Ovary (tissue), 9 donors: ENCODE data around the gene B3GALNT2. TPM values are rescaled to one million over a fixed set of nuclear protein-coding genes. Genes with fewer than 3 reads are reported as not detected.
"Not testable (repeated sequence)": the region's sequence is repeated elsewhere in the genome, so short reads cannot be mapped to it uniquely, and the experiment has no call there.

Experiments
- DNase-seq, 5 donors: peaks; one replicate each; pipeline ENCODE4 v3.0.0-alpha.2; 2019 to 2020
- H3K27ac ChIP-seq, 2 donors: fragments of 200-600 bp; one replicate each; pipeline versions ENCODE4 v1.5.1 to v1.8.0; 2019 to 2022
- H3K27me3 ChIP-seq: fragments of 200-600 bp; one replicate; pipeline ENCODE4 v1.8.0; 2022
- H3K36me3 ChIP-seq: fragments of 200-600 bp; sonication (generic); one replicate; pipeline ENCODE4 v1.5.1; 2019
- H3K4me1 ChIP-seq: one replicate; pipeline ENCODE4 v1.8.1; 2013; ENCODE audit warnings: mild to moderate bottlenecking, moderate library complexity; ENCODE audit not compliant: insufficient read depth
- H3K4me3 ChIP-seq: fragments of 200-600 bp; sonication (generic); one replicate; pipeline ENCODE4 v1.5.1; 2017
- H3K9me3 ChIP-seq, 2 donors: fragments of 200-600 bp in 1 of 2; sonication (generic) in 1 of 2; one replicate each; pipeline versions ENCODE4 v1.5.1 to v1.8.1; 2013 to 2019; ENCODE audit warnings: mild to moderate bottlenecking in 1 of 2, moderate library complexity in 1 of 2
- CTCF ChIP-seq, 3 donors: fragments of 450-650 bp in 2 of 3; fragments of 200-600 bp in 1 of 3; IDR thresholded peaks; one replicate each; pipeline versions ENCODE4 v1.5.1 to v1.8.0; 2016 to 2022; ENCODE audit warnings: antibody characterized with exemption in 3 of 3, mild to moderate bottlenecking in 1 of 3
- EP300 ChIP-seq: sonication (generic); formaldehyde crosslinking; IDR thresholded peaks from one replicate; pipeline ENCODE4 v1.6.1; 2017; ENCODE audit warnings: antibody characterized with exemption
- POLR2A ChIP-seq: fragments of 450-650 bp; IDR thresholded peaks from one replicate; pipeline ENCODE4 v1.6.1; 2017; ENCODE audit warnings: antibody characterized with exemption, mild to moderate bottlenecking, moderate library complexity
- WGBS, 3 donors: extraction: QIAGEN DNeasy Blood & Tissue Kit in 1 of 3; methylation state at CpG; one replicate each; pipeline versions ENCODE4 v1.1.5 to v1.1.7; 2013 to 2017; 5-methylcytosine and 5-hydroxymethylcytosine counted together
- intact Hi-C, 4 donors: fragments of 100-400 bp; cut with DNase I; formaldehyde crosslinking; loops; one replicate each; pipeline versions ENCODE4 v1.11.0 to v1.15.1; 2022 to 2023
- polyA plus RNA-seq, 2 donors: library from polyadenylated mRNA; stranded (reverse); fragments of 200-250 nt in 1 of 2; fragments of 350-450 nt in 1 of 2; fragmentation: Illumina TruSeq in 1 of 2; extraction: RNeasy Lipid Tissue Mini Kit (QIAGEN cat#74804) in 1 of 2; gene quantifications; one replicate each; pipeline ENCODE4 v1.2.3, GENCODE V29; 2013 to 2014
- total RNA-seq, 7 donors: library from RNA; depleted of rRNA in 2 of 7; stranded (reverse); fragments of >200 nt in 2 of 7; fragmentation: NEBNext Ultra II Directional in 3 of 7; extraction: Animal tissue kit (Norgen Biotek cat#: 25700) in 3 of 7; gene quantifications; one replicate each; pipeline versions ENCODE4 v1.1.0 to v1.2.4, GENCODE V29; 2016 to 2023
- donor health status: DM: no; HTN: no; CAD: no; lungs with moderate emphysema.
- donor health status: DM: no; HTN: no; CAD: no.
- donor health status: Bipolar disorder and iron deficiency.
- donor health status: DM: yes; HTN: yes; CAD: no.
- donor health status: DM: no; HTN: no; CAD: no.
- donor health status: DM: yes; HTN: yes; CAD: no.

The B3GALNT2 gene
- total and polyA plus RNA-seq, 9 donors: 6.2 to 21.5 (median 18.0) TPM

GRCh38 chr1:235468004-235468403 lies 36.2 kb downstream of the B3GALNT2 start:
- Histone ChIP-seq H3K9me3 (no peaks in the 10 kb centered on the region), H3K4me1 (no peaks in the 10 kb centered on the region), H3K4me3 (no peak overlapping the region), H3K27me3 (no peaks in the 10 kb centered on the region), H3K36me3 (no peaks in the 10 kb centered on the region), H3K27ac (no peak overlapping the region)
- WGBS, 3 donors: 60 to 69% (median 65%) methylated on average over 3 of the region's 3 CpGs
- no peak for TF ChIP-seq CTCF (IDR thresholded peaks at IDR 0.05)
- no peak for DNase-seq
- intact Hi-C loops: no loop called here

DNA sequence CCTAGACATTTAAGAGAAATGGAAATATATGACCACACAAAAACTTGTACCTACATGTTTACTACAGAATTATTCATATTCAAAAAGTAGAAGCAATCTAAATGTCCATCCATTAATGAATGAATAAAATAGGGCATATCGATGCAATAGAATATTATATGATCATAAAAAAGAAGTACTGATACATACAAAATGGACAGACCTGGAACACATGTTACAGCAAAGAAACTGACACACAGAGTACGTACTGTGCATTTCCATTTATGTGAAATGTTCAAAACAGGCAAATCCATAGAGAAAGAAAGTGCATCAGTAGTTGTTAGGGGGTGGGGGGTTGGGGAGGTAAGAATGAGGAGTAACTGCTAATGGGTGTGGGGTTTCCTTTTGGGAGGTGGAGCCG lies 39.2 kb downstream of the B3GALNT2 start:
- intact Hi-C loops: no loop called here
- WGBS, 3 donors: 96 to 100% (median 98%) methylated on average over 3 of the region's 3 CpGs
- H3K27me3 ChIP-seq: no peaks in the 10 kb centered on the region
- no peak overlapping the region for H3K4me3 ChIP-seq
- H3K36me3 ChIP-seq: no peaks in the 10 kb centered on the region
- H3K9me3 ChIP-seq: no peaks in the 10 kb centered on the region
- H3K4me1 ChIP-seq: no peaks in the 10 kb centered on the region
- no peak overlapping the region for H3K27ac ChIP-seq
- DNase-seq: no peak
- TF ChIP-seq EP300 (no peak), POLR2A (no peak), CTCF (IDR thresholded peaks at IDR 0.05) (no peak)

DNA sequence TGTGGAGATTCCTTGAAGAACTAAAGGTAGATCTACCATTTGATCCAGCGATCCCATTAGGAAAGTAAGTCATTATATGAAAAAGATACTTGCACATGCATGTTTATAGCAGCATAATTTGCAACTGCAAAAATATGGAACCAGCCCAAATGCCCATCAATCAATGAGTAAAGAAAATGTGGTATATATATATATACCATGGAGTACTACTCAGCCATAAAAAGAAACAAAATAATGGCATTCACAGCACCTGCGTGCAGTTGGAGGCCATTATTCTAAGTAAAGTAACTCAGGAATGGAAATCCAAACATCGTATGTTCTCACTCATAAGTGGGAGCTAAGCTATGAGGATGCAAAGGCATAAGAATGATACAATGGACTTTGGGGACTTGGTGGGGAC lies 41.4 kb downstream of the B3GALNT2 start:
- H3K4me3 ChIP-seq, H3K9me3 ChIP-seq, H3K27me3 ChIP-seq, DNase-seq, H3K36me3 ChIP-seq, H3K27ac ChIP-seq, intact Hi-C loops, H3K4me1 ChIP-seq: not testable (repeated sequence)
- WGBS, 3 donors: 98 to 99% (median 99%) methylated on average over 3 of the region's 3 CpGs

DNA sequence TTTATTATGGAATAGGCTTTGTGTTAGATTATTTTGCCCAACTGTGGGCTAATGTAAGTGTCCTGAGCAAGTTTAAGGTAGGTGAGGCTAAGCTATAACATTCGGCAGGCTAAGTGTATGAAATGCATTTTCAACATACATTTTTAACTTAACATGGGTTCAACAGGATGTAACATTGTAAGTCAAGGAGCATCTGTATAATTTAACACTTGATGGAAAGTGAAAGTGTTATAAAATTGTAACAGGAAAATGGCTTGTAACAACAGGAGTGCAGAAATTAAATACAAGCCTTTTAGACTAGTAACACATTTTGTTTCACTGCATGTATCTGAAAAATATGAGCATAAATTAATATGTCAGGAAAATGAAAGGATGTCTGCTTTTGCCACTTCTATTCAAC lies 42.3 kb downstream of the B3GALNT2 start:
- Histone ChIP-seq H3K9me3 (no peaks in the 10 kb centered on the region), H3K4me3 (no peak overlapping the region), H3K4me1 (no peaks in the 10 kb centered on the region), H3K27ac (no peak overlapping the region), H3K27me3 (no peaks in the 10 kb centered on the region), H3K36me3 (no peaks in the 10 kb centered on the region)
- 88 to 91% (median 90%) methylated on average over 1 of the region's 1 CpG for WGBS, 3 donors
- DNase-seq: no peak
- TF ChIP-seq EP300 (no peak), CTCF (IDR thresholded peaks at IDR 0.05) (no peak), POLR2A (no peak)
- intact Hi-C loops: no loop called here

GRCh38 chr1:235460770-235461169 lies 43.5 kb downstream of the B3GALNT2 start:
- H3K36me3 ChIP-seq: no peaks in the 10 kb centered on the region
- no peak for DNase-seq
- no peaks in the 10 kb centered on the region for H3K9me3 ChIP-seq
- H3K27me3 ChIP-seq: no peaks in the 10 kb centered on the region
- H3K27ac ChIP-seq: no peak overlapping the region
- TF ChIP-seq CTCF (IDR thresholded peaks at IDR 0.05) (no peak), EP300 (no peak), POLR2A (no peak)
- WGBS, 3 donors: 93 to 96% (median 95%) methylated on average over 5 of the region's 5 CpGs
- intact Hi-C loops: no loop called here
- H3K4me1 ChIP-seq: no peaks in the 10 kb centered on the region
- H3K4me3 ChIP-seq: no peak overlapping the region

DNA sequence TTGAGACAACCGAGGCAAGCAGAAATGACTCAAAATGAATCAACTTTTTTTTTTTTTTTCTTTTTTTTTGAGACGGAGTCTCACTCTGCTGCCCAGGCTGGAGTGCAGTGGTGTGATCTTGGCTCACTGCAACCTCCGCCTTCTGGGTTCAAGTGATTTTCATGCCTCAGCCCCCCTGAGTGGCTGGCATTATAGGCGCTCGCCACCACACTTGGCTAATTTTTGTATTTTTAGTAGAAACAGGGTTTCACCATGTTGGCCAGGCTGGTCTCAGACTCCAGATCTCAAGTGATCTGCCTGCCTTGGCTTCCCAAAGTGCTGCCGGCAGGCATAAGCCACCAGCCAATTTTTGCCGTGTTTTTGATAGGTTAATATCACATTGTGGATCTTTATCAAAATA lies 46.4 kb downstream of the B3GALNT2 start:
- intact Hi-C loops, H3K9me3 ChIP-seq, H3K4me1 ChIP-seq, H3K36me3 ChIP-seq, H3K4me3 ChIP-seq, DNase-seq, H3K27ac ChIP-seq, H3K27me3 ChIP-seq: not testable (repeated sequence)
- WGBS, 3 donors: 96 to 97% (median 96%) methylated on average over 7 of the region's 7 CpGs
